ENCODE measurements around the gene NFIB.

DNA sequence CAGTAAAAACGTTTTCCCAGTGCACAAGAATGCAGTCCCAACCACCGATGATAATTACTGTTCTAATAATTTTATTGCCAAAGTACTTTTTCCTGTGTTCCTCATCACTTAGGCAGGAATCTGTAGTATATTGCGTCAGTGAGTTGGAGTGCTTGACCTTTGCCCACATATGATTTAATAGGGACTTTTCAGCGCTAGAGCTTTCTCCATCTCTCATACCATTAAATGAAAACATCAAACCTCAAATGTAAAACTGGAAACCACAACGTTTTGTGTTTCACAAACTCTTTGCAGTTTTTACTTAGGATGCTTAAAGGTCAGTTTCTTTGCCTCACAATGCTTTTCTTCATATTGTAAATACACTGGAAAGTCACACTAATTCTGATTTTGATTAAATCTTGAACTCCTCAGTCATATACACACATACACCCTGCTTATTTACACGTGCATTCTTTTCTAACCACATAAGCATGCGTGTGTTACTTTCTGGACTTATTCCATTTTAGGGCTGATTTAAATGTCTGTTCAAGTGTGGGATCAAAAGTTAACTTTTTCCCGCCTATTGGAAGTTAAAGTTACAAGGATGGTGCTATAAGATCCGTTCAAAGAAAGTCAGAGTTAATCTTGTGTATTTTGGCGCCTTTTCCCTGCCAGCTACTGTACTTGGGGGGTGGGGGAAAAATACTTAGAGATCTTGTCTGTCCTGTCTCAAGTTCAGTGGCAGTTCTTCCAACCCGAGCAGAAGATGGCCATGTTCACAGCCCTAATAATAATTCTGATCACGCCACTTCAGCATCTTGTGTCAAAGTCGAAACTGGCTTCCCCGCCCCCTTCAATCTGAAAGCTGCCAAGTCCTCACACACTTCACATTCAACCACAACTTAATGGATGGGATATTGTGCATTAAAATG lies 6.6 kb upstream of the NFIB start:
- TF ChIP-seq, protein P1, sequence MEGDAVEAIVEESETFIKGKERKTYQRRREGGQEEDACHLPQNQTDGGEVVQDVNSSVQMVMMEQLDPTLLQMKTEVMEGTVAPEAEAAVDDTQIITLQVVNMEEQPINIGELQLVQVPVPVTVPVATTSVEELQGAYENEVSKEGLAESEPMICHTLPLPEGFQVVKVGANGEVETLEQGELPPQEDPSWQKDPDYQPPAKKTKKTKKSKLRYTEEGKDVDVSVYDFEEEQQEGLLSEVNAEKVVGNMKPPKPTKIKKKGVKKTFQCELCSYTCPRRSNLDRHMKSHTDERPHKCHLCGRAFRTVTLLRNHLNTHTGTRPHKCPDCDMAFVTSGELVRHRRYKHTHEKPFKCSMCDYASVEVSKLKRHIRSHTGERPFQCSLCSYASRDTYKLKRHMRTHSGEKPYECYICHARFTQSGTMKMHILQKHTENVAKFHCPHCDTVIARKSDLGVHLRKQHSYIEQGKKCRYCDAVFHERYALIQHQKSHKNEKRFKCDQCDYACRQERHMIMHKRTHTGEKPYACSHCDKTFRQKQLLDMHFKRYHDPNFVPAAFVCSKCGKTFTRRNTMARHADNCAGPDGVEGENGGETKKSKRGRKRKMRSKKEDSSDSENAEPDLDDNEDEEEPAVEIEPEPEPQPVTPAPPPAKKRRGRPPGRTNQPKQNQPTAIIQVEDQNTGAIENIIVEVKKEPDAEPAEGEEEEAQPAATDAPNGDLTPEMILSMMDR (conservative IDR thresholded peaks at IDR 0.05 in 1 of 2, IDR thresholded peaks at IDR 0.05 in 1 of 2; ENCODE audit: extremely low read depth in 1 of 2, insufficient read depth in 1 of 2, low read depth in 1 of 2, low read length in 2 of 2) = no peak
- no peak for TF ChIP-seq EZH2 (IDR thresholded peaks at IDR 0.05; ENCODE audit: borderline replicate concordance, low read length)

All from mammary epithelial cell (primary cell).